OCI-LY1 (cell line): ENCODE measurements around the gene LMX1A.

Experiments used
- CTCF ChIP-seq: fragments of 200-600 bp; sonication (generic), shearing (Covaris generic); IDR thresholded peaks from 2 replicates; pipeline ENCODE4 v1.5.1; 2017; ENCODE audit warnings: mild to moderate bottlenecking, antibody characterized with exemption, low read length, moderate library complexity, mixed read lengths
- EZH2 ChIP-seq: fragments of 200-600 bp; sonication (generic), shearing (Covaris generic); IDR thresholded peaks from 2 replicates; pipeline ENCODE4 v1.8.0; 2017; ENCODE audit warnings: borderline replicate concordance, mixed run types, mild to moderate bottlenecking, antibody characterized with exemption, low read length, moderate library complexity, mixed read lengths

- TF ChIP-seq CTCF, result no peak
- no peak for TF ChIP-seq EZH2
Observed at GRCh38 chr1:165279882-165280281, 76.6 kb downstream of the LMX1A start.
